Measurements from ENCODE around the gene POLD1.
"Not testable (repeated sequence)": the region's sequence is repeated elsewhere in the genome, so short reads cannot be mapped to it uniquely, and the experiment has no call there.

DNA sequence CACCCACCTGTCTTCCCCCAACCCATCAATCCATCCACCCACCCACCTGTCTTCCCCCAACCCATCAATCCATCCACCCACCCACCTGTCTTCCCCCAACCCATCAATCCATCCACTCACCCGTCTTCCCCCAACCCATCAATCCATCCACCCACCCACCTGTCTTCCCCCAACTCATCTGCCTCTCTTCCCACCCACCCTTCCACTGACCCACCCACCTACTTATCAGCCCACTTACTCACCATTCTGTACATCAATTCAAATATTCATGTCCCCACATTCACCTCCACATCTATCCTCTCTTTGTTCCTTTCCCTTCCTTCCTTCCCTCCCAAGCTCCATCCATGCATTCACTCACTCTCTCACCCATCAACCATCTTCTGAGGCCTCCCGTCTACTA, 55.0 kb downstream of the POLD1 start:
- TF ChIP-seq CTCF, POLR2A (IDR thresholded peaks at IDR 0.05): not testable (repeated sequence)

All from esophagus squamous epithelium (tissue), 4 donors.